H1 (cell line): ENCODE measurements around the gene WDR1. TPM values are rescaled to one million over a fixed set of nuclear protein-coding genes. Genes with fewer than 3 reads are reported as not detected.
A peak's percentile ranks its signal among the peaks of the same experiment; 100 is the strongest.

Source experiments
- CTCF ChIA-PET: fragments of 300-600 bp; sonication (Branson Sonifier 250); formaldehyde crosslinking; loops from one replicate; lab custom pipeline; 2021; ENCODE audit not compliant: partially characterized antibody; lab: Charles Lee
- POLR2A ChIA-PET: fragments of 300-600 bp; sonication (Branson Sonifier 250); formaldehyde crosslinking; loops from one replicate; lab custom pipeline; 2021; ENCODE audit warnings: inconsistent platforms; ENCODE audit not compliant: partially characterized antibody; lab: Charles Lee
- DNase-seq, 2 experiments: peaks; one replicate each; pipeline versions ENCODE4 v3.0.0 to v3.0.0-alpha.2; 2010 to 2022; ENCODE audit warnings: low spot score in 2 of 2, low read depth in 1 of 2, mixed read lengths in 1 of 2
- FAIRE-seq: peaks from 2 replicates; lab custom pipeline; 2011; peaks lifted over from hg19 to GRCh38; lab: Jason Lieb, UNC
- H2AFZ ChIP-seq: 2 replicates; pipeline ENCODE4 v1.8.1; 2012; ENCODE audit warnings: low read length, inconsistent platforms
- H2AK5ac ChIP-seq: 2 replicates; pipeline ENCODE4 v1.6.1; 2013; ENCODE audit warnings: low read depth, low read length
- H2BK120ac ChIP-seq: replicated peaks from 2 replicates; pipeline ENCODE3; 2013; ENCODE audit warnings: low read depth, low read length, inconsistent platforms
- H2BK12ac ChIP-seq: 2 replicates; pipeline ENCODE4 v1.6.1; 2013; ENCODE audit warnings: low read depth, low read length
- H2BK15ac ChIP-seq: 2 replicates; pipeline ENCODE4 v1.6.1; 2013; ENCODE audit warnings: low read length
- H2BK20ac ChIP-seq: 2 replicates; pipeline ENCODE4 v1.6.1; 2013; ENCODE audit warnings: low read length
- H2BK5ac ChIP-seq: 2 replicates; pipeline ENCODE4 v1.6.1; 2013; ENCODE audit warnings: low read depth, low read length
- H3K14ac ChIP-seq: 2 replicates; pipeline ENCODE4 v1.6.1; 2013; ENCODE audit warnings: inconsistent platforms; ENCODE audit not compliant: insufficient read length
- H3K18ac ChIP-seq: 2 replicates; pipeline ENCODE4 v1.6.1; 2013; ENCODE audit warnings: low read length; ENCODE audit errors: extremely low read depth
- H3K23ac ChIP-seq: 2 replicates; pipeline ENCODE4 v1.6.1; 2013; ENCODE audit warnings: inconsistent platforms; ENCODE audit not compliant: insufficient read length
- H3K23me2 ChIP-seq: 2 replicates; pipeline ENCODE4 v1.6.1; 2013; ENCODE audit warnings: low read depth, low read length
- H3K27ac ChIP-seq: 2 replicates; pipeline ENCODE4 v1.6.1; 2011; ENCODE audit warnings: low read depth, low read length, inconsistent platforms
- H3K27me3 ChIP-seq, 4 experiments: replicated peaks in 1 of 4; 1 replicate in 1 of 4; 2 replicates in 3 of 4; pipeline versions ENCODE4 v1.6.1 to v1.8.1; 2011 to 2013; ENCODE audit warnings: low read length in 3 of 4, mild to moderate bottlenecking in 3 of 4, inconsistent platforms in 2 of 4, mixed read lengths in 2 of 4, moderate library complexity in 1 of 4; ENCODE audit not compliant: control insufficient read depth in 3 of 4, insufficient read depth in 3 of 4; ENCODE audit errors: extremely low read depth in 1 of 4
- H3K36me3 ChIP-seq, 4 experiments: 2 replicates each; pipeline versions ENCODE4 v1.6.1 to v1.8.1; 2011 to 2013; ENCODE audit warnings: mild to moderate bottlenecking in 4 of 4, low read length in 3 of 4, moderate library complexity in 2 of 4, control low read depth in 1 of 4, inconsistent platforms in 1 of 4; ENCODE audit not compliant: insufficient read depth in 4 of 4, control insufficient read depth in 2 of 4
- H3K4ac ChIP-seq: replicated peaks from 2 replicates; pipeline ENCODE3; 2013; ENCODE audit warnings: low read length, low read depth, mixed read lengths, inconsistent platforms; ENCODE audit not compliant: insufficient read length
- H3K4me1 ChIP-seq, 4 experiments: replicated peaks in 1 of 4; 1 replicate in 1 of 4; 2 replicates in 3 of 4; pipeline versions ENCODE4 v1.6.1 to v1.8.1; 2011 to 2013; ENCODE audit warnings: low read length in 3 of 4, inconsistent platforms in 2 of 4, mixed read lengths in 1 of 4; ENCODE audit not compliant: insufficient read depth in 4 of 4, control insufficient read depth in 3 of 4
- H3K4me2 ChIP-seq, 2 experiments: 2 replicates each; pipeline versions ENCODE4 v1.6.1 to v1.8.1; 2011 to 2013; ENCODE audit warnings: low read depth in 2 of 2, low read length in 2 of 2, control low read depth in 1 of 2, inconsistent platforms in 1 of 2, mild to moderate bottlenecking in 1 of 2; ENCODE audit not compliant: insufficient read depth in 1 of 2
- H3K4me3 ChIP-seq, 4 experiments: fragments of 200-600, 300-600 bp in 1 of 4; sonication (generic), shearing (Covaris generic), sonication (Bioruptor Twin) in 1 of 4; 2 replicates each; pipeline versions ENCODE4 v1.5.1 to v1.8.1; 2011 to 2016; ENCODE audit warnings: low read length in 4 of 4, low read depth in 3 of 4, control low read depth in 2 of 4, inconsistent platforms in 2 of 4, mild to moderate bottlenecking in 2 of 4, mixed read lengths in 1 of 4, moderate library complexity in 1 of 4; ENCODE audit not compliant: insufficient read depth in 2 of 4; ENCODE audit errors: extremely low read depth in 1 of 4
- H3K56ac ChIP-seq: replicated peaks from 2 replicates; pipeline ENCODE3; 2013; ENCODE audit warnings: low read depth, mild to moderate bottlenecking, mixed read lengths, low read length, inconsistent platforms; ENCODE audit not compliant: insufficient read length
- H3K79me1 ChIP-seq: 2 replicates; pipeline ENCODE4 v1.6.1; 2013; ENCODE audit warnings: low read depth, low read length, control low read depth
- H3K79me2 ChIP-seq, 2 experiments: 2 replicates each; pipeline versions ENCODE4 v1.6.1 to v1.8.1; 2012 to 2013; ENCODE audit warnings: low read length in 2 of 2, mild to moderate bottlenecking in 2 of 2, inconsistent platforms in 1 of 2; ENCODE audit not compliant: insufficient read depth in 2 of 2, control insufficient read depth in 1 of 2
- H3K9ac ChIP-seq, 4 experiments: replicated peaks in 1 of 4; 1 replicate in 1 of 4; 2 replicates in 3 of 4; pipeline versions ENCODE4 v1.6.1 to v1.8.1; 2011 to 2013; ENCODE audit warnings: low read depth in 3 of 4, low read length in 3 of 4, control low read depth in 2 of 4, mild to moderate bottlenecking in 2 of 4, moderate library complexity in 2 of 4, inconsistent platforms in 1 of 4; ENCODE audit errors: extremely low read depth in 1 of 4
- H3K9me3 ChIP-seq, 2 experiments: 2 replicates each; pipeline versions ENCODE4 v1.6.1 to v1.8.1; 2012 to 2013; ENCODE audit warnings: mild to moderate bottlenecking in 2 of 2, moderate library complexity in 2 of 2, control low read depth in 1 of 2, inconsistent platforms in 1 of 2, low read depth in 1 of 2, low read length in 1 of 2, mixed read lengths in 1 of 2; ENCODE audit not compliant: insufficient read depth in 2 of 2
- H4K20me1 ChIP-seq, 2 experiments: replicated peaks in 1 of 2; 2 replicates each; pipeline versions ENCODE3 to v1.8.1; 2011 to 2013; ENCODE audit warnings: inconsistent platforms in 2 of 2, low read length in 2 of 2, mild to moderate bottlenecking in 1 of 2; ENCODE audit not compliant: insufficient read depth in 2 of 2, control insufficient read depth in 1 of 2
- H4K5ac ChIP-seq: 2 replicates; pipeline ENCODE4 v1.6.1; 2013; ENCODE audit warnings: low read length, low read depth, mixed read lengths, inconsistent platforms; ENCODE audit not compliant: insufficient read length
- H4K8ac ChIP-seq: 2 replicates; pipeline ENCODE4 v1.8.0; 2013; ENCODE audit warnings: mild to moderate bottlenecking, moderate library complexity, low read length, inconsistent platforms; ENCODE audit not compliant: insufficient read depth; ENCODE audit errors: extremely low read depth
- H4K91ac ChIP-seq: replicated peaks from 2 replicates; pipeline ENCODE3; 2013; ENCODE audit warnings: low read length, mixed read lengths, inconsistent platforms; ENCODE audit not compliant: insufficient read length
- ASH2L ChIP-seq: fragments of 200-600, 300-600 bp; sonication (generic); IDR thresholded peaks from one replicate; pipeline ENCODE4 v1.7.1; 2017; ENCODE audit warnings: low read length
- CBX5 ChIP-seq: fragments of 300-800, 300-1000 bp; sonication (generic); IDR thresholded peaks from 2 replicates; pipeline ENCODE4 v1.7.1; 2016; ENCODE audit warnings: antibody characterized with exemption, low read length, low read depth
- CBX8 ChIP-seq: fragments of 300-800, 300-1000 bp; sonication (generic); IDR thresholded peaks from 2 replicates; pipeline ENCODE4 v1.7.1; 2016; ENCODE audit warnings: low read depth, low read length, borderline replicate concordance
- EP300 ChIP-seq, 2 experiments: IDR thresholded peaks; 1 replicate in 1 of 2; 2 replicates in 1 of 2; pipeline ENCODE4 v1.6.1; 2011 to 2012; ENCODE audit warnings: low read depth in 2 of 2, low read length in 2 of 2, mild to moderate bottlenecking in 2 of 2, borderline replicate concordance in 1 of 2, inconsistent platforms in 1 of 2, moderate library complexity in 1 of 2
- HDAC6 ChIP-seq: IDR thresholded peaks from one replicate; pipeline ENCODE4 v1.7.1; 2012; ENCODE audit warnings: low read depth, mild to moderate bottlenecking, inconsistent platforms, low read length, moderate library complexity
- KDM1A ChIP-seq: fragments of 200-600, 300-600 bp; sonication (generic); IDR thresholded peaks from 2 replicates; pipeline ENCODE4 v1.7.1; 2016; ENCODE audit warnings: mild to moderate bottlenecking, low read length, borderline replicate concordance
- POU5F1 ChIP-seq: IDR thresholded peaks from 2 replicates; pipeline ENCODE4 v1.6.1; 2011; ENCODE audit warnings: low read depth, mild to moderate bottlenecking, low read length, moderate library complexity
- RXRA ChIP-seq: IDR thresholded peaks from 2 replicates; pipeline ENCODE4 v1.6.1; 2011; ENCODE audit warnings: low read depth, mild to moderate bottlenecking, low read length, moderate library complexity; ENCODE audit not compliant: insufficient read depth
- SAP30 ChIP-seq: fragments of 300-600 bp; sonication (generic); IDR thresholded peaks from 2 replicates; pipeline ENCODE4 v1.7.1; 2012; ENCODE audit warnings: low read length, moderate library complexity, mild to moderate bottlenecking, inconsistent platforms; ENCODE audit not compliant: insufficient read depth, insufficient replicate concordance
- SIRT6 ChIP-seq: IDR thresholded peaks from one replicate; pipeline ENCODE4 v1.7.1; 2012; ENCODE audit warnings: low read length, inconsistent platforms
- SP2 ChIP-seq: IDR thresholded peaks from 2 replicates; pipeline ENCODE4 v1.6.1; 2012; ENCODE audit warnings: mild to moderate bottlenecking, low read length, inconsistent platforms
- SRF ChIP-seq: IDR thresholded peaks from 2 replicates; pipeline ENCODE4 v1.6.1; 2011; ENCODE audit warnings: mild to moderate bottlenecking, low read depth, low read length, moderate library complexity
- ZNF274 ChIP-seq: IDR thresholded peaks from 2 replicates; pipeline ENCODE4 v1.7.0; 2012; ENCODE audit warnings: low read length, borderline replicate concordance; ENCODE audit errors: extremely low read depth
- WGBS, 2 experiments: shearing (Covaris generic) in 1 of 2; methylation state at CpG; one replicate each; pipeline versions ENCODE4 v1.1.6 to v1.1.7; 2013 to 2015; ENCODE audit warnings: low lambda C conversion rate in 2 of 2, mixed read lengths in 2 of 2, inconsistent platforms in 1 of 2, low coverage in 1 of 2, missing lambda C conversion rate in 1 of 2; ENCODE audit not compliant: insufficient replicate concordance in 2 of 2, insufficient coverage in 1 of 2, insufficient read length in 1 of 2; ENCODE audit errors: extremely low coverage in 1 of 2, missing lambda C conversion rate in 1 of 2; 5-methylcytosine and 5-hydroxymethylcytosine counted together
- polyA plus RNA-seq, 7 experiments: library from polyadenylated mRNA; depleted of rRNA in 3 of 7; stranded (reverse) in 5 of 7; unstranded in 2 of 7; fragments of >200 nt in 5 of 7; fragments of 200-250 nt in 2 of 7; gene quantifications; 1 replicate in 5 of 7; 2 replicates in 1 of 7; 4 replicates in 1 of 7; pipeline versions ENCODE4 v1.2.1 to v1.2.3, GENCODE V29; 2011 to 2013; ENCODE audit warnings: missing spikeins in 2 of 7, mixed read lengths in 2 of 7
- total RNA-seq: library from RNA; stranded (reverse); fragmentation: NEBNext Ultra II Directional; extraction: Animal tissue kit (Norgen Biotek cat#: 25700); gene quantifications from 2 replicates; pipeline ENCODE4 v1.2.1, GENCODE V29; 2021

The WDR1 gene
- total and polyA plus RNA-seq, 2 of the 8 experiments (the other 6 are each of a cell fraction or from before 2014, with no cell fraction given), result 315 to 377 TPM

GRCh38 chr4:10030972-10031667 lies 85.5 kb downstream of the WDR1 start:
- H3K27ac ChIP-seq, result no peak overlapping the region
- H4K8ac ChIP-seq, result peak overlapping the region; percentile 14; the same call in 1 of the 2 replicates
- no peak overlapping the region for H2AFZ ChIP-seq
- no peak overlapping the region for H4K91ac ChIP-seq
- WGBS, 2 experiments, result 89% methylated on average over 7 of the region's 7 CpGs; no CpG with 5 or more reads in 1 of the 2 experiments
- no peaks in the 10 kb centered on the region for H3K79me1 ChIP-seq
- ChIA-PET CTCF (interaction anchor here (1.0 to 6.4 kb wide), 3 partner anchors 9 to 16 kb away, joined by 3 to 29 read pairs (median 26); no protein-coding TSS in a partner anchor), POLR2A (interaction anchor here (0.8 kb wide), 1 partner anchor 77 kb away, joined by 3 read pairs; no protein-coding TSS in a partner anchor)
- H3K23me2 ChIP-seq, result no peaks in the 10 kb centered on the region
- no peak overlapping the region for H3K14ac ChIP-seq
- no peak overlapping the region for H2BK20ac ChIP-seq
- H3K4me2 ChIP-seq, result no peak overlapping the region
- H3K79me2 ChIP-seq, result no peaks in the 10 kb centered on the region
- H4K5ac ChIP-seq, result no peak overlapping the region
- H2AK5ac ChIP-seq, result no peak overlapping the region
- H3K4me1 ChIP-seq, result peaks cover 0 to 2% (median 0%) of the 10 kb centered on the region in 4 experiments; a peak in 1 of 7 replicates
- H3K56ac ChIP-seq, result no peak overlapping the region
- no peak overlapping the region for H2BK120ac ChIP-seq
- H2BK12ac ChIP-seq, result no peak overlapping the region
- no peaks in the 10 kb centered on the region for H4K20me1 ChIP-seq
- no peak overlapping the region for H2BK5ac ChIP-seq
- no peaks in the 10 kb centered on the region for H3K9me3 ChIP-seq
- H3K4me3 ChIP-seq, result no peak overlapping the region
- no peak overlapping the region for H3K4ac ChIP-seq
- no peak overlapping the region for H3K18ac ChIP-seq
- no peak overlapping the region for H3K23ac ChIP-seq
- H3K9ac ChIP-seq, result no peak overlapping the region
- H3K36me3 ChIP-seq, result no peaks in the 10 kb centered on the region
- no peaks in the 10 kb centered on the region; a peak in 1 of 7 replicates for H3K27me3 ChIP-seq
- no peak for DNase-seq
- FAIRE-seq, result no peak
- no peak overlapping the region for H2BK15ac ChIP-seq
- TF ChIP-seq EP300 (IDR thresholded peaks at IDR 0.05; ENCODE audit: borderline replicate concordance in 1 of 2, low read depth in 2 of 2, low read length in 2 of 2), result no peak
- no peak for TF ChIP-seq KDM1A
- TF ChIP-seq ZNF274, result no peak
- no peak for TF ChIP-seq SIRT6
- TF ChIP-seq ASH2L, result no peak
- TF ChIP-seq CBX5, result no peak
- TF ChIP-seq SP2, result no peak
- no peak for TF ChIP-seq RXRA
- no peak for TF ChIP-seq CBX8
- no peak for TF ChIP-seq HDAC6
- TF ChIP-seq SRF, result no peak
- no peak for TF ChIP-seq POU5F1
- TF ChIP-seq SAP30, result no peak
